Testis (tissue), 2 donors: ENCODE results near the gene PDLIM5.

Experiments used
- CTCF ChIP-seq, 3 experiments: fragments of 450-650 bp in 2 of 3; fragments of 200-600 bp in 1 of 3; sonication (generic) in 1 of 3; IDR thresholded peaks; one replicate each; pipeline ENCODE4 v1.5.1; 2016 to 2019; ENCODE audit warnings: antibody characterized with exemption in 3 of 3, mild to moderate bottlenecking in 2 of 3, moderate library complexity in 1 of 3
- POLR2A ChIP-seq: fragments of 450-650 bp; IDR thresholded peaks from one replicate; pipeline ENCODE4 v1.6.1; 2017; ENCODE audit warnings: antibody characterized with exemption, mild to moderate bottlenecking, moderate library complexity

- no peak for TF ChIP-seq CTCF (IDR thresholded peaks at IDR 0.05)
- TF ChIP-seq POLR2A = no peak
Measured at GRCh38 chr4:94653984-94654609, 202.4 kb downstream of the PDLIM5 start.
